ENCODE measurements around the gene MARS1.
"Not testable (repeated sequence)": the region's sequence is repeated elsewhere in the genome, so short reads cannot be mapped to it uniquely, and the experiment has no call there.

MARS1 gene

GRCh38 chr12:57511161-57511560, 23.3 kb downstream of the MARS1 start:
- no peak for TF ChIP-seq CTCF (IDR thresholded peaks at IDR 0.05; ENCODE audit: low read depth, low read length, missing control alignments)
- no peak overlapping the region for H3K4me3 ChIP-seq (ENCODE audit: low read depth, low read length)
- DNase-seq (ENCODE audit: low read depth) = no peak

GRCh38 chr12:57511588-57512325, 23.9 kb downstream of the MARS1 start:
- DNase-seq (ENCODE audit: low read depth) = no peak
- H3K4me3 ChIP-seq (ENCODE audit: low read depth, low read length) = no peak overlapping the region
- no peak for TF ChIP-seq CTCF (IDR thresholded peaks at IDR 0.05; ENCODE audit: low read depth, low read length, missing control alignments)

- no peak overlapping the region for H3K4me3 ChIP-seq (ENCODE audit: low read depth, low read length)
- no peak for TF ChIP-seq CTCF (IDR thresholded peaks at IDR 0.05; ENCODE audit: low read depth, low read length, missing control alignments)
- no peak for DNase-seq (ENCODE audit: low read depth)
Measured at GRCh38 chr12:57512665-57513064, 24.8 kb downstream of the MARS1 start.

- no peak for TF ChIP-seq CTCF (IDR thresholded peaks at IDR 0.05; ENCODE audit: low read depth, low read length, missing control alignments)
- no peak for DNase-seq (ENCODE audit: low read depth)
- no peak overlapping the region for H3K4me3 ChIP-seq (ENCODE audit: low read depth, low read length)
Measured at GRCh38 chr12:57513266-57513665, 25.4 kb downstream of the MARS1 start.

GRCh38 chr12:57513677-57514076, 25.8 kb downstream of the MARS1 start:
- not testable (repeated sequence) for DNase-seq (ENCODE audit: low read depth); H3K4me3 ChIP-seq (ENCODE audit: low read depth, low read length)

- H3K4me3 ChIP-seq (ENCODE audit: low read depth, low read length); DNase-seq (ENCODE audit: low read depth): not testable (repeated sequence)
Measured at GRCh38 chr12:57514246-57514645, 26.4 kb downstream of the MARS1 start.

- DNase-seq (ENCODE audit: low read depth) = no peak
- H3K4me3 ChIP-seq (ENCODE audit: low read depth, low read length) = no peak overlapping the region
- TF ChIP-seq CTCF (IDR thresholded peaks at IDR 0.05; ENCODE audit: low read depth, low read length, missing control alignments) = no peak
Measured at GRCh38 chr12:57514720-57515407, 27.0 kb downstream of the MARS1 start.

GRCh38 chr12:57515408-57515933, 27.6 kb downstream of the MARS1 start:
- H3K4me3 ChIP-seq (ENCODE audit: low read depth, low read length) = no peak overlapping the region
- TF ChIP-seq CTCF (IDR thresholded peaks at IDR 0.05; ENCODE audit: low read depth, low read length, missing control alignments) = no peak
- no peak for DNase-seq (ENCODE audit: low read depth)

Data from GM12864 (cell line).